Fibroblast of lung (primary cell): ENCODE results near the gene LRG1. TPM values are rescaled to one million over a fixed set of nuclear protein-coding genes. Genes with fewer than 3 reads are reported as not detected.
"Not testable (repeated sequence)": the region's sequence is repeated elsewhere in the genome, so short reads cannot be mapped to it uniquely, and the experiment has no call there.

Experiments
- DNase-seq, 2 donors: peaks; one replicate each; pipeline versions ENCODE4 v3.0.0 to v3.0.0-alpha.2; 2010; ENCODE audit warnings: low read depth in 2 of 2
- H2AFZ ChIP-seq: 2 replicates; pipeline ENCODE4 v1.5.1; 2012; ENCODE audit warnings: low read length, control low read depth, inconsistent platforms
- H3K27ac ChIP-seq: 2 replicates; pipeline ENCODE4 v1.5.1; 2011; ENCODE audit warnings: low read length, control low read depth; ENCODE audit not compliant: insufficient read depth
- H3K27me3 ChIP-seq: 2 replicates; pipeline ENCODE4 v1.5.1; 2011; ENCODE audit warnings: mild to moderate bottlenecking, low read length; ENCODE audit not compliant: control insufficient read depth, insufficient read depth
- H3K36me3 ChIP-seq: 2 replicates; pipeline ENCODE4 v1.5.1; 2011; ENCODE audit warnings: low read length; ENCODE audit not compliant: control insufficient read depth, insufficient read depth
- H3K4me1 ChIP-seq: 2 replicates; pipeline ENCODE4 v1.5.1; 2011; ENCODE audit warnings: low read length; ENCODE audit not compliant: control insufficient read depth, insufficient read depth; ENCODE audit errors: extremely low read depth
- H3K4me2 ChIP-seq: 2 replicates; pipeline ENCODE4 v1.5.1; 2011; ENCODE audit warnings: low read length, control low read depth; ENCODE audit not compliant: insufficient read depth; ENCODE audit errors: extremely low read depth
- H3K4me3 ChIP-seq, 4 experiments: fragments of 200-600 bp in 1 of 4; sonication (generic) in 1 of 4; replicated peaks in 1 of 4; 2 replicates each; pipeline ENCODE4 v1.5.1; 2011 to 2016; ENCODE audit warnings: low read length in 4 of 4, low read depth in 3 of 4, mild to moderate bottlenecking in 3 of 4, control low read depth in 2 of 4, inconsistent platforms in 1 of 4, mixed read lengths in 1 of 4; ENCODE audit not compliant: insufficient read depth in 1 of 4; ENCODE audit errors: control extremely low read depth in 1 of 4
- H3K79me2 ChIP-seq: 2 replicates; pipeline ENCODE4 v1.5.1; 2012; ENCODE audit warnings: mild to moderate bottlenecking, low read length, inconsistent platforms; ENCODE audit not compliant: control insufficient read depth, insufficient read depth
- H3K9ac ChIP-seq: 2 replicates; pipeline ENCODE4 v1.5.1; 2011; ENCODE audit warnings: mild to moderate bottlenecking, low read length, control low read depth; ENCODE audit not compliant: insufficient read depth
- H3K9me3 ChIP-seq: 2 replicates; pipeline ENCODE4 v1.5.1; 2012; ENCODE audit warnings: low read depth, low read length; ENCODE audit not compliant: control insufficient read depth, insufficient read depth
- H4K20me1 ChIP-seq: 2 replicates; pipeline ENCODE4 v1.5.1; 2011; ENCODE audit warnings: low read length; ENCODE audit not compliant: control insufficient read depth, insufficient read depth; ENCODE audit errors: extremely low read depth
- CTCF ChIP-seq, 2 donors: IDR thresholded peaks in 1 of 2; conservative IDR thresholded peaks in 1 of 2; 1 replicate in 1 of 2; 2 replicates in 1 of 2; pipeline ENCODE4 v1.5.1; 2011 to 2012; ENCODE audit warnings: low read length in 2 of 2, control low read depth in 1 of 2, inconsistent platforms in 1 of 2, low read depth in 1 of 2, mild to moderate bottlenecking in 1 of 2
- EZH2 ChIP-seq: IDR thresholded peaks from 2 replicates; pipeline ENCODE4 v1.5.1; 2012; ENCODE audit warnings: low read length, control low read depth, mild to moderate bottlenecking; ENCODE audit errors: missing control alignments
- polyA plus RNA-seq, 2 donors: library from polyadenylated mRNA; depleted of rRNA in 1 of 2; stranded (reverse) in 1 of 2; unstranded in 1 of 2; fragments of >200 nt; gene quantifications; 2 replicates each; pipeline ENCODE4 v1.2.1, GENCODE V29; 2011 to 2012; ENCODE audit warnings: missing spikeins in 1 of 2
- total RNA-seq: library from RNA; depleted of rRNA; stranded (reverse); fragments of >200 nt; gene quantifications from 2 replicates; pipeline ENCODE4 v1.2.1, GENCODE V29; 2014

LRG1 gene
- total and polyA plus RNA-seq, 2 donors (not counting 1 experiment from before 2014, with no cell fraction given) = 0.10 TPM; not detected in 1

- Histone ChIP-seq H3K9me3 (no peaks in the 10 kb centered on the region), H3K79me2 (no peaks in the 10 kb centered on the region), H3K4me3 (no peak overlapping the region), H4K20me1 (no peaks in the 10 kb centered on the region), H3K4me2 (no peak overlapping the region), H2AFZ (no peak overlapping the region), H3K27ac (no peak overlapping the region), H3K27me3 (peaks cover 7% of the 10 kb centered on the region), H3K4me1 (no peaks in the 10 kb centered on the region), H3K36me3 (no peaks in the 10 kb centered on the region), H3K9ac (no peak overlapping the region)
- TF ChIP-seq CTCF (conservative IDR thresholded peaks at IDR 0.05 in 1 of 2, IDR thresholded peaks at IDR 0.05 in 1 of 2; ENCODE audit: low read depth in 1 of 2, low read length in 2 of 2) (no peak), EZH2 (no peak)
- DNase-seq = no peak
These were observed 9.8 kb downstream of the LRG1 start for GRCh38 chr19:4529924-4530522.

GRCh38 chr19:4528843-4529242 is 11.0 kb downstream of the LRG1 start:
- no peaks in the 10 kb centered on the region for H4K20me1 ChIP-seq
- H3K27ac ChIP-seq = no peak overlapping the region

GRCh38 chr19:4527377-4527776 is 12.5 kb downstream of the LRG1 start:
- H3K4me1 ChIP-seq, H3K9ac ChIP-seq, H3K27ac ChIP-seq, H3K4me2 ChIP-seq, H3K36me3 ChIP-seq, H4K20me1 ChIP-seq, H3K27me3 ChIP-seq, H3K79me2 ChIP-seq, H3K4me3 ChIP-seq, H3K9me3 ChIP-seq, H2AFZ ChIP-seq, DNase-seq: not testable (repeated sequence)

More at GRCh38 chr19:4528843-4529242, 11.0 kb downstream of the LRG1 start:
- no peak for DNase-seq
- Histone ChIP-seq H3K79me2 (no peaks in the 10 kb centered on the region), H3K36me3 (no peaks in the 10 kb centered on the region), H3K27me3 (peaks cover 3% of the 10 kb centered on the region), H3K9me3 (no peaks in the 10 kb centered on the region), H3K4me1 (no peaks in the 10 kb centered on the region), H3K4me3 (no peak overlapping the region), H2AFZ (no peak overlapping the region), H3K4me2 (no peak overlapping the region), H3K9ac (no peak overlapping the region)
- no peak for TF ChIP-seq CTCF (conservative IDR thresholded peaks at IDR 0.05 in 1 of 2, IDR thresholded peaks at IDR 0.05 in 1 of 2; ENCODE audit: low read depth in 1 of 2, low read length in 2 of 2)
- TF ChIP-seq EZH2 = no peak
